ENCODE data around the gene INHBB.
"Not testable (repeated sequence)": the region's sequence is repeated elsewhere in the genome, so short reads cannot be mapped to it uniquely, and the experiment has no call there.

The INHBB gene

DNA sequence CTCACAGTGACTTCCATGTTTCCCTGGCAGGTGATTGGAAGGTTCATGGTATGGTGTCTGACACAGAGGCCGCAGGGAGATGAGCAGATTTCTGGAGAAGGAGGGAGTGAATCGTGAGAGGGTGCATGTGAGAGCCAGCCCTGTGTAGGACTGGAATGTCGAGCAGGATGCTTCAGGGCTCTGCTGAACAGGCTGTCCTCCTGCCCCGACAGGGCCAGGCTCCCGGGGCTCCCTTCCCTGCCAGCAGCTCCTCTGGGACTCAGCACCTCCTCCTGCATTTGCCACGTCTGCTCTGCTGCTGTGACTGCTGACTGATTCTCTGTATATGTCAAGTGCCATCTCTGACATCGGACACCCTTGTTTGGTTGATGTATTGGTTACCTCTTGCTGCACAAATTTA is 38.5 kb upstream of the INHBB start:
- Histone ChIP-seq H3K4me3 (ENCODE audit: low read depth in 1 of 5, low read length in 5 of 5) (no peak overlapping the region), H3K9me3 (ENCODE audit: control insufficient read depth in 5 of 5, low read length in 5 of 5) (no peaks in the 10 kb centered on the region), H3K36me3 (ENCODE audit: control insufficient read depth in 5 of 5, insufficient read depth in 5 of 5, low read length in 5 of 5) (peaks cover 0 to 17% (median 13%) of the 10 kb centered on the region in 5 donors), H3K9ac (ENCODE audit: low read length in 5 of 5) (no peak overlapping the region), H3K4me1 (ENCODE audit: control insufficient read depth in 5 of 5, insufficient read depth in 5 of 5, low read length in 5 of 5) (peaks cover 0 to 2% (median 0%) of the 10 kb centered on the region in 5 donors), H3K27me3 (ENCODE audit: control insufficient read depth in 5 of 5, insufficient read depth in 4 of 5, low read length in 5 of 5) (no peaks in the 10 kb centered on the region), H3K27ac (ENCODE audit: low read depth, low read length) (no peak overlapping the region)

DNA sequence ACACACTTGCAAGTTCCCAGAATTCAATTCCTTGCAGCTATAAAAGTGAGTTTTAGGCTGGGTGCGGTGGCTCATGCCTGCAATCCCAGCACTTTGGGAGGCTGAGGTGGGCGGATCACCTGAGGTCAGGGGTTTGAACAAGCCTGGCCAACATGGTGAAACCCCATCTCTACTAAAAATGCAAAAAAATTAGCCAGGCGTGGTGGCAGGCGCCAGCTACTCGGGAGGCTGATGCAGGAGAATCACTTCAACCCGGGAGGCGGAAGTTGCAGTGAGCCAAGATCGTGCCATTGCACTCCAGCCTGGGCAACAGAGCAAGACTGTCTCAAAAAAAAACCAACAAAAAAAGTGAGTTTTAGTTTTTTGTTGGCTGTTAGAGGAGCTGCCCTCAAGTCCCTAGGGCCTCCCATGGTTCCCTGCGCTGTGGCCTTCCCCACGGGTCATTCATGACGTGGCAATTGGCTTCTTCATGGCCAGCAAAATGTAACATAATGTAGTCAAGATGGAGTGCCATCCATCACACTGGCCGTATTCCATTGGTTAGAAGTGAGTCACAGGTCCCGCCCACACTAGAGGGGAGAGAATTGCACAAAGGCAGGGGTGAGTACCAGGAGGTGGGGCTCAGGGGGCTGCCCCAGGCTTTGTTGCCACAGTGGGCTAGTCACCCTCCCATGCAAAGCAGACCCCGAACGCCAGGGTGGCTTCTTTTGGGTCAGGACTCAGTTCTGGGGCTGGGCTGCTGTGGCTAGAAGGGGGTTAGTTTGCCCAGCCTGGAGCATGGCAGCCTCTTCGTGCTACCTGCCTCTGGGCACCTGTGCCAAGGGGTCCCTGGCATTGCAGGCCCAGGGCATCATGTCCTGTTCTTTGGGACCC is 37.7 kb upstream of the INHBB start:
- Histone ChIP-seq H3K9me3 (ENCODE audit: control insufficient read depth in 5 of 5, low read length in 5 of 5) (no peaks in the 10 kb centered on the region), H3K36me3 (ENCODE audit: control insufficient read depth in 5 of 5, insufficient read depth in 5 of 5, low read length in 5 of 5) (peaks cover 0 to 13% (median 6%) of the 10 kb centered on the region in 5 donors), H3K27me3 (ENCODE audit: control insufficient read depth in 5 of 5, insufficient read depth in 4 of 5, low read length in 5 of 5) (no peaks in the 10 kb centered on the region), H3K27ac (ENCODE audit: low read depth, low read length) (no peak overlapping the region), H3K4me1 (ENCODE audit: control insufficient read depth in 5 of 5, insufficient read depth in 5 of 5, low read length in 5 of 5) (peaks cover 0 to 10% (median 7%) of the 10 kb centered on the region in 5 donors), H3K9ac (ENCODE audit: low read length in 5 of 5) (no peak overlapping the region), H3K4me3 (ENCODE audit: low read depth in 1 of 5, low read length in 5 of 5) (no peak overlapping the region)

DNA sequence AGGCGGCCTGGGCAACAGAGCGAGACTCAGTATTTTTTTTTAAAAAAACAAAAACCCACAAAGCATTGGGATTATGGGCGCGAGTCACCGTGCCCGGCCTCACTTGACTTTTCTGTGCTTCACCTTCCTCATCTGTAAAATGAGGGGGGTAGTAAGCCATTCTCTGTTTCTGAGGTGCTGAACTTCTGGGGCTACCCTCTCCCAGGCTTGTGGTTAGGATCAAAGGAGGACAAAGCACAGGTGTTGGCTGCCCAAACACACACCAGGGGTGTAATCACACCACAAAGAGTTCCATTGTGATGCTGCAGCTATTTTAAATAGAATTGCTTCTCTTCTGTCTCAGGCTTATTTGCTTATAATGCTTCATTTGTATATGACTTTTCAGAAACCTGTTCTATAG is 35.8 kb upstream of the INHBB start:
- H3K27me3 ChIP-seq (ENCODE audit: control insufficient read depth in 5 of 5, insufficient read depth in 4 of 5, low read length in 5 of 5), result no peaks in the 10 kb centered on the region
- H3K36me3 ChIP-seq (ENCODE audit: control insufficient read depth in 5 of 5, insufficient read depth in 5 of 5, low read length in 5 of 5), result peaks cover 0 to 7% (median 0%) of the 10 kb centered on the region in 5 donors
- H3K4me1 ChIP-seq (ENCODE audit: control insufficient read depth in 5 of 5, insufficient read depth in 5 of 5, low read length in 5 of 5), result peaks cover 0 to 17% (median 14%) of the 10 kb centered on the region in 5 donors
- no peak overlapping the region for H3K27ac ChIP-seq (ENCODE audit: low read depth, low read length)
- no peak overlapping the region for H3K4me3 ChIP-seq (ENCODE audit: low read depth in 1 of 5, low read length in 5 of 5)
- H3K9ac ChIP-seq (ENCODE audit: low read length in 5 of 5), result no peak overlapping the region
- H3K9me3 ChIP-seq (ENCODE audit: control insufficient read depth in 5 of 5, low read length in 5 of 5), result no peaks in the 10 kb centered on the region

DNA sequence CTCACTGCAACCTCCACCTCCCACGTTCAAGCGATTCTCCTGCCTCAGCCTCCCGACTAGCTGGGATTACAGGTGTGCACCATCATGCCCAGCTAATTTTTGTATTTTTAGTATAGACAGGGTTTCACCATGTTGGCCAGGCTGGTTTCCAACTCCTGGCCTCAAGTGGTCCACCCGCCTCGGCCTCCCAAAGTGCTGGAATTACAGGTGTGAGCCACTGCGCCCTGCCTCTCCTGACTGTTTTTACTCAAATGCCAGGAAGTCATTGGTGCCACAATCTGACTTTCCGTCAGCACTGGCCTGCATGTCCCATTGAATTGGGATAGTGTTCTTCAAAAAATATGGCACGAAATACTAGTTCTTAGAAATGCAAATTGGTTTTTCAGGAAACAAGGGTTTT is 35.1 kb upstream of the INHBB start:
- H3K27me3 ChIP-seq (ENCODE audit: control insufficient read depth in 5 of 5, insufficient read depth in 4 of 5, low read length in 5 of 5); H3K4me3 ChIP-seq (ENCODE audit: low read depth in 1 of 5, low read length in 5 of 5); H3K36me3 ChIP-seq (ENCODE audit: control insufficient read depth in 5 of 5, insufficient read depth in 5 of 5, low read length in 5 of 5): not testable (repeated sequence)

DNA sequence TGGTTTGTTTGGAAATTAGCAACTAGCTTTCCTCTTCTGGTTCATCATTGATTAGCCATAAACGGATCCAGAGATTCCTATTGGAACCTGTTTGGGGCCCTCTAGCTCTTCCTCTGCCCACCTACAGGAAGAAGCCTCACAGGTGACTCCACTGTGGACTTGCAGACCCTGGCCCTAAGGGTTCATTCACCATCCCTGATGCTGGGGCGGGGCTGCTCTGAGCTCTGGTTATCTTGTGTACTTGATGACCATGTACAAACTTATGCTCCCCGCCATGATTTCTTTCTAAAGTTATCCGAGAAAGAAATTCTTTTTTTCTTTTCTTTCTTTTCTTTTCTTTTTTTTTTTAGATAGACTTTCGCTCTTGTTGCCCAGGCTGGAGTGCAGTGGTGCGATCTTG is 33.9 kb upstream of the INHBB start:
- Histone ChIP-seq H3K4me3 (ENCODE audit: low read depth in 1 of 5, low read length in 5 of 5) (no peak overlapping the region), H3K27me3 (ENCODE audit: control insufficient read depth in 5 of 5, insufficient read depth in 4 of 5, low read length in 5 of 5) (no peaks in the 10 kb centered on the region), H3K27ac (ENCODE audit: low read depth, low read length) (no peak overlapping the region), H3K4me1 (ENCODE audit: control insufficient read depth in 5 of 5, insufficient read depth in 5 of 5, low read length in 5 of 5) (peaks cover 0 to 17% (median 14%) of the 10 kb centered on the region in 5 donors), H3K36me3 (ENCODE audit: control insufficient read depth in 5 of 5, insufficient read depth in 5 of 5, low read length in 5 of 5) (no peaks in the 10 kb centered on the region), H3K9ac (ENCODE audit: low read length in 5 of 5) (no peak overlapping the region), H3K9me3 (ENCODE audit: control insufficient read depth in 5 of 5, low read length in 5 of 5) (no peaks in the 10 kb centered on the region)

More for the DNA sequence above, 35.1 kb upstream of the INHBB start:
- not testable (repeated sequence) for H3K9me3 ChIP-seq (ENCODE audit: control insufficient read depth in 5 of 5, low read length in 5 of 5); H3K27ac ChIP-seq (ENCODE audit: low read depth, low read length); H3K9ac ChIP-seq (ENCODE audit: low read length in 5 of 5)
- H3K4me1 ChIP-seq (ENCODE audit: control insufficient read depth in 5 of 5, insufficient read depth in 5 of 5, low read length in 5 of 5), result peaks cover 0 to 17% (median 14%) of the 10 kb centered on the region in 5 donors

DNA sequence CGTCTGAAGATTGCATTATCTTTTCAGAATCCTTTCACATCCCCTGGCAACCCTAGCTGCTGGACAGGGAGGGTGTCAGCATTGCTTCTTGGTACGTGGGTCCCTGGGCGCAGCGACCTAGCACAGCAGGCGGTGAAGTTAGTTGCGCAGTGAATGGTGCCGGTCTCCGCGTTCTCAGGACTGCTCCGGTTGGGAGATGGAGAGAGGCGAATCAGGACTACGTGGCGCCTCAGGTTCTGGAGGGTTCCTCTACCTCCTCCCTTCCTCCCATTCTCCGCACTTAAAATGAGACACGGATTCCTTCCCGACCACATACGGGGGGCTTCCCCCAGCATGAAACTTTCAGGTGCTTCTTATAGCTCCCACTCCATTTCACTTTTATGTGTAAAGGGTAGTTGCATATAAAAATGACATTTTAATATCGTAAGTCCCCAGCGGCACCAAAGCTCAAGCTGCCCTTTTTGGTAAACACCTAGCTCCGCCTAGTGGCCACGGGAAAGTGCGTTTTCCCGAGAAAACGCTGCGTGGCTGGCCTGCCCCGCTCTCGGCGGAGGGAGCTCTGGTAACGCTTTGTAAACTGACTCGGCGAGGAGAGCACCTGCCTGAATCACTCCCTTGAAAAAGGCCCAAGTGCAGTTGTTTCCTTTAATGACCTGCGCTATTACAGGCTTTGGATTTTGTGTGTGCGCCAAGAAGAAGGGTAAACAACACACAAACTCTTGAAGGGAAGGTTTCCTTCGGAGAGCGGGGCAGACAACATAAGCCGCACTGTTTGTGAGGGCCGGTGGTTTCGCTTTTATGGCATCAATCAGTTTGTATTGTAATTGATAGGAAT is 32.9 kb upstream of the INHBB start:
- H3K9ac ChIP-seq (ENCODE audit: low read length in 5 of 5), result peak overlapping the region in 3 of 5 donors; percentile 41 to 70 (median 54)
- H3K9me3 ChIP-seq (ENCODE audit: control insufficient read depth in 5 of 5, low read length in 5 of 5), result no peaks in the 10 kb centered on the region
- H3K36me3 ChIP-seq (ENCODE audit: control insufficient read depth in 5 of 5, insufficient read depth in 5 of 5, low read length in 5 of 5), result no peaks in the 10 kb centered on the region
- peak overlapping the region; percentile 57 to 81 (median 64) for H3K4me3 ChIP-seq (ENCODE audit: low read depth in 1 of 5, low read length in 5 of 5)
- H3K27me3 ChIP-seq (ENCODE audit: control insufficient read depth in 5 of 5, insufficient read depth in 4 of 5, low read length in 5 of 5), result no peaks in the 10 kb centered on the region
- no peak overlapping the region for H3K27ac ChIP-seq (ENCODE audit: low read depth, low read length)
- H3K4me1 ChIP-seq (ENCODE audit: control insufficient read depth in 5 of 5, insufficient read depth in 5 of 5, low read length in 5 of 5), result peaks cover 0 to 17% (median 14%) of the 10 kb centered on the region in 5 donors

DNA sequence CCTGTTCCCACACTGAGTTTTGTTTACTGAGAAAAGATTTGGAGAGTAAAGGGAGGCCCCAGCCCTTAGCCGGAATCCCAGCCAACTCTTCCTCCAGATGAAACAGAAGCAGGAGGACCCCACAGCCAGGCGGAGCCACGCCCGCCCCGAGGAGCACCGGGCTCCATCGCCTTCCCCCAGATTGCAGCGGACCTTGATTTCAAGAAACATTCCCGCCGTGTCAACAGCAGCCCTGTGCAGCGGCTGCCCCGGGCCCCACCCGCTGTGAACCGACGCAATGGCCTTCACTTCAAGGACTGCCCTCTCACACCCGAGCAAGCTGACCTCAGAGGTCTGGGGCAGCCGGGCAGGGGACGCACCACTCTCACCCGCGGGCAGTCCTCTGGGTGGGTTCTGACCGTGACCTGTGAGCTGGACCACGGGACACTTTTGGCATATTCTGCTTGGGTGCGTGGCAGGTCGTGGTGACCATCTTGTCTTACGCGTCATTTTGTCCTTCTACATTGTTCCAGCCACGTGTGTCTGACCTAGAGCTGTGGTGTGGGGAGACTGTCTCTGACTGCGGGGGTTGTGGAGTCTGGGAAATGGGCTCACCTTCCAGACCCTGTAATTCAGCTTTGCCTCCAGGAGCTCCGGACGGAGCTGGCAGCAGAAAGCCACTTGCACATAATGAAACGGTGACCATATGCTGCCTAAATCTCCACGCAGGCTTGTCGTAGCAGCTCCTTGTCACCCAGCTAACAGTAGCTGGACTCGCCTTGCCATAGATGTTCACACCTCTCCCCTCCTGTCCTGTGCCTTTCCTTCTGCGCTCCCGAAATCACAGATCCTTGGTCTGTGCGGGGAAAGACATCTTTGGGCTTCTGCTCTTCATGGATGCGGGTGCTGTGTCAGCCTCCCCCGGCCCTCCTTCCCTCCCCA is 32.0 kb upstream of the INHBB start:
- peak overlapping the region; percentile 57 to 81 (median 64) for H3K4me3 ChIP-seq (ENCODE audit: low read depth in 1 of 5, low read length in 5 of 5)
- peak overlapping the region in 3 of 5 donors; percentile 41 to 70 (median 54) for H3K9ac ChIP-seq (ENCODE audit: low read length in 5 of 5)
- H3K27ac ChIP-seq (ENCODE audit: low read depth, low read length), result no peak overlapping the region
- peaks cover 0 to 21% (median 17%) of the 10 kb centered on the region in 5 donors for H3K4me1 ChIP-seq (ENCODE audit: control insufficient read depth in 5 of 5, insufficient read depth in 5 of 5, low read length in 5 of 5)
- H3K36me3 ChIP-seq (ENCODE audit: control insufficient read depth in 5 of 5, insufficient read depth in 5 of 5, low read length in 5 of 5), result no peaks in the 10 kb centered on the region
- H3K27me3 ChIP-seq (ENCODE audit: control insufficient read depth in 5 of 5, insufficient read depth in 4 of 5, low read length in 5 of 5), result no peaks in the 10 kb centered on the region
- H3K9me3 ChIP-seq (ENCODE audit: control insufficient read depth in 5 of 5, low read length in 5 of 5), result no peaks in the 10 kb centered on the region

DNA sequence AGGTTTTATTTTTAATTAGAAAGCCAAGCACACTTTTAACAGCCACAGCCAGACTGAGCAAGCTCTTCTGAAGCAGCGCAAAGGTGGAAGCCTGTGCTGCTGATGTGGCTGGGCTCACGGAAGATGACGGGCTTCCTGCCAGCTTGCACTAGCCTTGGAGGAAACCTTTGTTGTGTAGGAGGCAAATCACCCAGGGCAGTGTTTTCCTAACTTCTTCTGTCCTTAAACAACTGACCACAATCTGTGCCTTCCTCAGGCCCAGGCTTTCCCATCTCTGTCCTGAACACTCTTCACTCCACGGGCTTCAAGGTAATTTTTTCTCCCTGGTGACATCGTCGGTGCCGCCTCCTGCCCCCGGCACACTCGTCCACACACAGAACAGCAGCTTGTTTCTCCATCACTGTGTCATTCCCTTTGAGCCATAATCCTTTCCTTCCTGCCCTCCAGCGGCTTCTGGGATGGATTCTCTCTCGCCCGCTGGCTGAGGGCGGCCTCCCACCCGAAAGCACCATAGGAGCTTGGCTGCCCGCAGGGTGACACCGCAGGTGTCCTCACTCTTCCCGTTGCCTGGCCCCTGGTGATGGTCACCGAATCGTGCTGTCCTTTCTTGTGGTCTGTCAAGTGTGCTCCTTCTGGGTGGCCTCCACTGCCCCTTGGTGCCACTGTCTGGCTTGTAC is 31.1 kb upstream of the INHBB start:
- H3K4me3 ChIP-seq (ENCODE audit: low read depth in 1 of 5, low read length in 5 of 5), result no peak overlapping the region
- H3K27me3 ChIP-seq (ENCODE audit: control insufficient read depth in 5 of 5, insufficient read depth in 4 of 5, low read length in 5 of 5), result no peaks in the 10 kb centered on the region
- peaks cover 0 to 30% (median 23%) of the 10 kb centered on the region in 5 donors for H3K4me1 ChIP-seq (ENCODE audit: control insufficient read depth in 5 of 5, insufficient read depth in 5 of 5, low read length in 5 of 5)
- no peaks in the 10 kb centered on the region for H3K9me3 ChIP-seq (ENCODE audit: control insufficient read depth in 5 of 5, low read length in 5 of 5)
- no peak overlapping the region for H3K9ac ChIP-seq (ENCODE audit: low read length in 5 of 5)
- no peak overlapping the region for H3K27ac ChIP-seq (ENCODE audit: low read depth, low read length)
- no peaks in the 10 kb centered on the region for H3K36me3 ChIP-seq (ENCODE audit: control insufficient read depth in 5 of 5, insufficient read depth in 5 of 5, low read length in 5 of 5)

DNA sequence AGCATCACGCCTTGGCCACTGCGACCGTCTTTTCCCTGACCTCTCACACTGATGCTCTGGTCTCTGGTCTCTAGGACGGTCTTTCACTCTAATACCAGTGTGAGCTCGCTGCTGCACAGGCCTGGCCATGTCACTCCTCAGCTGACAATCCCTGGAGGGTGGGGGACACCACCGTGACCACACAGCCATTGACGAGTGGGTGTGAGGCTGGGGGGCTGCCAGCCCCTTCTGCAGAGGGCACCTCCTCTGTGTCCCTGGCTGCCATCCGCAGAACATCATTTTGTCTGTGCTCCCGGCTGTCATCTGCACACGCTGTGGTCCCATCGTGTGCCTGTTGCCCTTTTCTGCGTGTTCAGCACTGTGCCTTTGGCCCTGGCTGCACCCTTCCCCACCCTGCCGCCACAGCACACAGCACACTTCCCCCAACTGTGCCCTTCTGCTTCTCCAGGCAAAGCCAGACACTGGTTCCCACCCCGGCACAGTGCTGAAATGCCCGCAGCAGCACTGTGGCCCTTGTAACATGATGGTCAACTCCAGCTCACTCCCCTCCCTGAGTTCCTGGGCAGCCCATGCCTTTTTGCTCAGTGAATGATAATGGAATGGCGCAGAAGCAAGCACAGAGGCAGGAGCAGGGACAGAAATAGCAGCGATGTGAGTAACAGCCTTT is 30.4 kb upstream of the INHBB start:
- no peaks in the 10 kb centered on the region for H3K9me3 ChIP-seq (ENCODE audit: control insufficient read depth in 5 of 5, low read length in 5 of 5)
- H3K9ac ChIP-seq (ENCODE audit: low read length in 5 of 5), result no peak overlapping the region
- no peaks in the 10 kb centered on the region for H3K36me3 ChIP-seq (ENCODE audit: control insufficient read depth in 5 of 5, insufficient read depth in 5 of 5, low read length in 5 of 5)
- no peak overlapping the region for H3K4me3 ChIP-seq (ENCODE audit: low read depth in 1 of 5, low read length in 5 of 5)
- no peak overlapping the region for H3K27ac ChIP-seq (ENCODE audit: low read depth, low read length)
- H3K27me3 ChIP-seq (ENCODE audit: control insufficient read depth in 5 of 5, insufficient read depth in 4 of 5, low read length in 5 of 5), result no peaks in the 10 kb centered on the region
- peaks cover 0 to 36% (median 26%) of the 10 kb centered on the region in 5 donors for H3K4me1 ChIP-seq (ENCODE audit: control insufficient read depth in 5 of 5, insufficient read depth in 5 of 5, low read length in 5 of 5)

Data from subcutaneous abdominal adipose tissue (tissue), 5 donors.